Tibial nerve (tissue), 3 donors: Measurements from ENCODE around the gene MEIOC.

Experiments used
- POLR2A ChIP-seq, 2 donors: fragments of 450-650 bp; IDR thresholded peaks; one replicate each; pipeline ENCODE4 v1.6.1; 2017; ENCODE audit warnings: antibody characterized with exemption in 2 of 2, mild to moderate bottlenecking in 2 of 2, moderate library complexity in 2 of 2
- TF ChIP-seq, protein P1 (sequence below), 5 experiments: fragments of 200-600 bp in 3 of 5; fragments of 450-650 bp in 2 of 5; sonication (generic) in 3 of 5; IDR thresholded peaks; one replicate each; pipeline ENCODE4 v1.5.1; 2016 to 2019; ENCODE audit warnings: antibody characterized with exemption in 5 of 5, mild to moderate bottlenecking in 3 of 5, moderate library complexity in 2 of 5

DNA sequence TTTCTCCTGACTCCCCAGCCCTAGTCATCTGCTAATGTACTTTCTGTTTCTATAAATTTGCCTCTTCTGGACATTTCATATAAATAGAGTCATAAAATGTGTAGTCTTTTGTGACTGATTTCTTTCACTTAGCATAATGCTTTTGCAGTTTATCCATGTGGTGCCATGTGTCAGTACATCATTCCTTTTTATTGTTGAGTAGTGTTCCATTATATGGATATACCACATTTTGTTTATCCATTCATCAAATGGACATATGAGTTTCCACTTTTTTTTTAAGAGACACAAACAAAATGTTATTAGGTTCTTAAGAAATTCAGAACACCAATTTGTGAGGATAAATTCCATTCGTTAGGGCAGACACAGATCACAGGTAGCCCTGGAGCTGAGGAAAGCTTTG, 63.2 kb downstream of the MEIOC start:
- TF ChIP-seq, protein P1, sequence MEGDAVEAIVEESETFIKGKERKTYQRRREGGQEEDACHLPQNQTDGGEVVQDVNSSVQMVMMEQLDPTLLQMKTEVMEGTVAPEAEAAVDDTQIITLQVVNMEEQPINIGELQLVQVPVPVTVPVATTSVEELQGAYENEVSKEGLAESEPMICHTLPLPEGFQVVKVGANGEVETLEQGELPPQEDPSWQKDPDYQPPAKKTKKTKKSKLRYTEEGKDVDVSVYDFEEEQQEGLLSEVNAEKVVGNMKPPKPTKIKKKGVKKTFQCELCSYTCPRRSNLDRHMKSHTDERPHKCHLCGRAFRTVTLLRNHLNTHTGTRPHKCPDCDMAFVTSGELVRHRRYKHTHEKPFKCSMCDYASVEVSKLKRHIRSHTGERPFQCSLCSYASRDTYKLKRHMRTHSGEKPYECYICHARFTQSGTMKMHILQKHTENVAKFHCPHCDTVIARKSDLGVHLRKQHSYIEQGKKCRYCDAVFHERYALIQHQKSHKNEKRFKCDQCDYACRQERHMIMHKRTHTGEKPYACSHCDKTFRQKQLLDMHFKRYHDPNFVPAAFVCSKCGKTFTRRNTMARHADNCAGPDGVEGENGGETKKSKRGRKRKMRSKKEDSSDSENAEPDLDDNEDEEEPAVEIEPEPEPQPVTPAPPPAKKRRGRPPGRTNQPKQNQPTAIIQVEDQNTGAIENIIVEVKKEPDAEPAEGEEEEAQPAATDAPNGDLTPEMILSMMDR (IDR thresholded peaks at IDR 0.05): no peak
- TF ChIP-seq POLR2A (IDR thresholded peaks at IDR 0.05): no peak
